Endothelial cell of umbilical vein (primary cell): ENCODE results near the gene MEF2C. TPM values are rescaled to one million over a fixed set of nuclear protein-coding genes. Genes with fewer than 3 reads are reported as not detected.

Source experiments
- BruUV-seq: library from RNA; stranded (reverse); fragments of 400-500 nt; replicated peaks from 2 replicates; lab custom pipeline; 2021; lab: Mats Ljungman, UMichigan
- CTCF ChIA-PET: fragments of 300-600, 350-600 bp; sonication (Branson Sonifier 250); formaldehyde crosslinking; loops from one replicate; lab custom pipeline; 2021; ENCODE audit warnings: antibody characterized with exemption, inconsistent platforms; lab: Charles Lee
- POLR2A ChIA-PET: fragments of 300-600, 350-600 bp; sonication (Branson Sonifier 250); formaldehyde crosslinking; loops from one replicate; lab custom pipeline; 2021; ENCODE audit warnings: antibody characterized with exemption, inconsistent platforms; lab: Charles Lee
- DNase-seq: peaks from one replicate; pipeline ENCODE4 v3.0.0-alpha.2; 2011; ENCODE audit warnings: low read depth, low spot score
- FAIRE-seq: peaks from 2 replicates; lab custom pipeline; 2011; peaks lifted over from hg19 to GRCh38; lab: Jason Lieb, UNC
- H2AFZ ChIP-seq: 2 replicates; pipeline ENCODE4 v1.6.0; 2012; ENCODE audit warnings: low read depth, low read length, control low read depth, inconsistent platforms
- H3K27ac ChIP-seq: 2 replicates; pipeline ENCODE4 v1.5.1; 2011; ENCODE audit warnings: low read depth, mild to moderate bottlenecking, control low read depth, low read length, moderate library complexity; ENCODE audit not compliant: insufficient read depth
- H3K27me3 ChIP-seq, 2 experiments: 2 replicates each; pipeline versions ENCODE4 v1.6.0 to v1.6.1; 2011; ENCODE audit warnings: low read length in 2 of 2, mixed read lengths in 1 of 2; ENCODE audit not compliant: control insufficient read depth in 2 of 2, insufficient read depth in 2 of 2
- H3K36me3 ChIP-seq, 2 experiments: 2 replicates in 1 of 2; 3 replicates in 1 of 2; pipeline ENCODE4 v1.5.1; 2011; ENCODE audit warnings: low read length in 2 of 2, mild to moderate bottlenecking in 1 of 2, moderate library complexity in 1 of 2; ENCODE audit not compliant: control insufficient read depth in 2 of 2, insufficient read depth in 2 of 2; ENCODE audit errors: extremely low read depth in 1 of 2
- H3K4me1 ChIP-seq: 3 replicates; pipeline ENCODE4 v1.5.1; 2011; ENCODE audit warnings: mild to moderate bottlenecking, low read length; ENCODE audit not compliant: control insufficient read depth, insufficient read depth; ENCODE audit errors: extremely low read depth
- H3K4me2 ChIP-seq: 2 replicates; pipeline ENCODE4 v1.6.1; 2011; ENCODE audit warnings: low read length, control low read depth, mixed read lengths; ENCODE audit not compliant: insufficient read depth
- H3K4me3 ChIP-seq, 3 experiments: fragments of 200-600 bp in 1 of 3; sonication (generic), shearing (Covaris generic) in 1 of 3; replicated peaks in 1 of 3; 2 replicates each; pipeline ENCODE4 v1.5.1; 2011 to 2016; ENCODE audit warnings: control low read depth in 3 of 3, low read length in 3 of 3, mild to moderate bottlenecking in 2 of 3, inconsistent platforms in 1 of 3, low read depth in 1 of 3, moderate library complexity in 1 of 3; ENCODE audit not compliant: insufficient read depth in 1 of 3
- H3K79me2 ChIP-seq: 2 replicates; pipeline ENCODE4 v1.6.0; 2012; ENCODE audit warnings: low read length, inconsistent platforms; ENCODE audit not compliant: control insufficient read depth, insufficient read depth
- H3K9ac ChIP-seq: replicated peaks from 2 replicates; pipeline ENCODE3; 2011; ENCODE audit warnings: low read length, control low read depth; ENCODE audit not compliant: insufficient read depth; ENCODE audit errors: extremely low read depth
- H3K9me1 ChIP-seq: replicated peaks from 3 replicates; pipeline ENCODE4 v1.6.0; 2011; ENCODE audit warnings: mild to moderate bottlenecking, low read length; ENCODE audit not compliant: control insufficient read depth, insufficient read depth; ENCODE audit errors: extremely low read depth
- H3K9me3 ChIP-seq: replicated peaks from 2 replicates; pipeline ENCODE4 v1.5.1; 2012; ENCODE audit warnings: low read length, inconsistent platforms; ENCODE audit not compliant: control insufficient read depth, insufficient read depth
- H4K20me1 ChIP-seq: replicated peaks from 2 replicates; pipeline ENCODE3; 2011; ENCODE audit warnings: mild to moderate bottlenecking, low read length; ENCODE audit not compliant: control insufficient read depth, insufficient read depth; ENCODE audit errors: extremely low read depth
- EZH2 ChIP-seq: IDR thresholded peaks from 2 replicates; pipeline ENCODE4 v1.6.1; 2012; ENCODE audit warnings: borderline replicate concordance, low read depth, mild to moderate bottlenecking, moderate library complexity, low read length, inconsistent platforms; ENCODE audit not compliant: severe bottlenecking
- FOS ChIP-seq: IDR thresholded peaks from 2 replicates; pipeline ENCODE4 v1.6.1; 2011; ENCODE audit warnings: mild to moderate bottlenecking, low read length, moderate library complexity, borderline replicate concordance; ENCODE audit not compliant: insufficient read depth
- GATA2 ChIP-seq: IDR thresholded peaks from 2 replicates; pipeline ENCODE4 v1.7.0; 2011; ENCODE audit warnings: low read depth, mild to moderate bottlenecking, moderate library complexity, mixed read lengths, low read length; ENCODE audit not compliant: insufficient read length, insufficient read depth
- JUN ChIP-seq: IDR thresholded peaks from 2 replicates; pipeline ENCODE4 v1.6.1; 2011; ENCODE audit warnings: borderline replicate concordance, low read depth; ENCODE audit not compliant: insufficient read length, insufficient read depth
- MYC ChIP-seq: IDR thresholded peaks from one replicate; pipeline ENCODE4 v1.6.1; 2011; ENCODE audit warnings: mild to moderate bottlenecking, low read depth, low read length
- POLR2A ChIP-seq: IDR thresholded peaks from 2 replicates; pipeline ENCODE4 v1.6.1; 2012; ENCODE audit warnings: low read depth, mild to moderate bottlenecking, control low read depth, low read length
- POLR2AphosphoS5 ChIP-seq: IDR thresholded peaks from 2 replicates; pipeline ENCODE4 v1.6.1; 2012; ENCODE audit warnings: low read depth, mild to moderate bottlenecking, control low read depth, low read length, moderate library complexity; ENCODE audit not compliant: insufficient read depth
- dilution Hi-C: fragments of 300-500 bp; cut with MboI; formaldehyde crosslinking; loops from one replicate; pipeline ENCODE4 v1.15.0; 2019; ENCODE audit warnings: low sequenced_read_pairs; ENCODE audit not compliant: extremely low pct_ligation_motif_present
- intact Hi-C: fragments of 100-400 bp; cut with micrococcal nuclease; formaldehyde crosslinking; loops from one replicate; pipeline ENCODE4 v1.10.0; 2022
- polyA plus RNA-seq, 4 experiments: library from polyadenylated mRNA; depleted of rRNA in 3 of 4; stranded (reverse) in 3 of 4; unstranded in 1 of 4; fragments of >200 nt; gene quantifications; 2 replicates each; pipeline versions ENCODE4 v1.2.1 to v1.2.3, GENCODE V29; 2011 to 2012; ENCODE audit warnings: missing spikeins in 1 of 4
- total RNA-seq: library from RNA; stranded (reverse); gene quantifications from 2 replicates; pipeline ENCODE4 v1.2.3, GENCODE V29; 2021
- TF ChIP-seq, protein P1 (sequence below): IDR thresholded peaks from 2 replicates; pipeline ENCODE4 v1.6.1; 2011; ENCODE audit not compliant: insufficient read depth, insufficient read length
- TF ChIP-seq, protein P2 (sequence below), 2 donors: IDR thresholded peaks; 1 replicate in 1 of 2; 2 replicates in 1 of 2; pipeline ENCODE4 v1.5.1; 2011; ENCODE audit warnings: low read length in 2 of 2, mild to moderate bottlenecking in 2 of 2, moderate library complexity in 2 of 2, control low read depth in 1 of 2, inconsistent platforms in 1 of 2, low read depth in 1 of 2; ENCODE audit not compliant: insufficient read depth in 1 of 2; ENCODE audit errors: extremely low read depth in 1 of 2

Gene MEF2C
- total and polyA plus RNA-seq, 2 donors (not counting 3 experiments of a cell fraction or from before 2014, with no cell fraction given): 21.2 to 67.7 TPM

DNA sequence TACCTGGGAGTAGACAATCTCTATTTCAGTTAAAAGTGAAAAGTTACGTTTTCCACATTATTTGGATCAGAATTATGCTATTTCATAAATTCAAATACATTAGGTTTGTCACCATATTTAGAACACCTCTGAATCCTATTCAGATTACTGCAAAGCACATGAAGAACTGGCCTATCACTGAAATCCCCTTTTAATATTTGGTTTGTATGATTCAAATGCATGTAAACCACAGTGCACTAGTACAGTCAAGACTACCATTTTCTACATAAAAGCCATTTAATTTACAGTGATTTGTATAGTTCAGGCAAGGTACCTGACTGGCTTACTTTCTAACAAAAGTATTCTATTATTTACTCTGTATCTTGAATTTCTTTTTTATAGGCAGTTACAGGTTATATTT lies 212.5 kb downstream of the MEF2C start:
- dilution Hi-C loops: no loop called here
- no TSS peak for BruUV-seq
- Histone ChIP-seq H3K27ac (no peak overlapping the region), H2AFZ (no peak overlapping the region), H3K4me1 (peaks cover 15% of the 10 kb centered on the region), H3K9ac (no peak overlapping the region), H3K9me3 (no peaks in the 10 kb centered on the region), H3K27me3 (peaks cover 80 to 100% of the 10 kb centered on the region in 2 experiments), H3K4me3 (no peak overlapping the region), H3K9me1 (no peaks in the 10 kb centered on the region), H3K79me2 (no peaks in the 10 kb centered on the region), H4K20me1 (no peaks in the 10 kb centered on the region), H3K36me3 (no peaks in the 10 kb centered on the region), H3K4me2 (no peak overlapping the region)
- DNase-seq: no peak
- intact Hi-C loops: loop anchor here (10.0 kb wide), 1 partner anchor 406 kb away; the partner anchor contains the start of gene TMEM161B
- FAIRE-seq: no peak
- POLR2A ChIA-PET: no interaction called here
- CTCF ChIA-PET: no interaction called here
- TF ChIP-seq FOS (no peak), EZH2 (no peak), GATA2 (no peak), POLR2A (no peak), MYC (no peak), JUN (no peak), POLR2AphosphoS5 (no peak)
- TF ChIP-seq, protein P1, sequence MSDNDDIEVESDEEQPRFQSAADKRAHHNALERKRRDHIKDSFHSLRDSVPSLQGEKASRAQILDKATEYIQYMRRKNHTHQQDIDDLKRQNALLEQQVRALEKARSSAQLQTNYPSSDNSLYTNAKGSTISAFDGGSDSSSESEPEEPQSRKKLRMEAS: no peak
- TF ChIP-seq, protein P2, sequence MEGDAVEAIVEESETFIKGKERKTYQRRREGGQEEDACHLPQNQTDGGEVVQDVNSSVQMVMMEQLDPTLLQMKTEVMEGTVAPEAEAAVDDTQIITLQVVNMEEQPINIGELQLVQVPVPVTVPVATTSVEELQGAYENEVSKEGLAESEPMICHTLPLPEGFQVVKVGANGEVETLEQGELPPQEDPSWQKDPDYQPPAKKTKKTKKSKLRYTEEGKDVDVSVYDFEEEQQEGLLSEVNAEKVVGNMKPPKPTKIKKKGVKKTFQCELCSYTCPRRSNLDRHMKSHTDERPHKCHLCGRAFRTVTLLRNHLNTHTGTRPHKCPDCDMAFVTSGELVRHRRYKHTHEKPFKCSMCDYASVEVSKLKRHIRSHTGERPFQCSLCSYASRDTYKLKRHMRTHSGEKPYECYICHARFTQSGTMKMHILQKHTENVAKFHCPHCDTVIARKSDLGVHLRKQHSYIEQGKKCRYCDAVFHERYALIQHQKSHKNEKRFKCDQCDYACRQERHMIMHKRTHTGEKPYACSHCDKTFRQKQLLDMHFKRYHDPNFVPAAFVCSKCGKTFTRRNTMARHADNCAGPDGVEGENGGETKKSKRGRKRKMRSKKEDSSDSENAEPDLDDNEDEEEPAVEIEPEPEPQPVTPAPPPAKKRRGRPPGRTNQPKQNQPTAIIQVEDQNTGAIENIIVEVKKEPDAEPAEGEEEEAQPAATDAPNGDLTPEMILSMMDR (IDR thresholded peaks at IDR 0.05; ENCODE audit: extremely low read depth in 1 of 2, insufficient read depth in 1 of 2, low read depth in 1 of 2, low read length in 2 of 2): no peak
